GM12875 (cell line): ENCODE measurements around the gene MTFP1.

ENCODE experiments used
- H3K4me3 ChIP-seq: one replicate; pipeline ENCODE4 v1.5.1; 2011; ENCODE audit warnings: low read depth, low read length, control low read depth
- CTCF ChIP-seq: IDR thresholded peaks from 2 replicates; pipeline ENCODE4 v1.5.1; 2011; ENCODE audit warnings: low read depth, mild to moderate bottlenecking, control low read depth, inconsistent platforms, low read length, moderate library complexity, borderline replicate concordance; ENCODE audit not compliant: insufficient read depth

MTFP1 gene

GRCh38 chr22:30423301-30423958, 2.1 kb upstream of the MTFP1 start:
- peak overlapping the region; percentile 75 for H3K4me3 ChIP-seq
- TF ChIP-seq CTCF, result no peak

- no peak for TF ChIP-seq CTCF
- H3K4me3 ChIP-seq, result peak overlapping the region; percentile 75
Observed at GRCh38 chr22:30423959-30424533, 1.5 kb upstream of the MTFP1 start.

GRCh38 chr22:30424534-30425326, 838 bp upstream of the MTFP1 start:
- 0 out of 2 replicates have a peak, but pooled peaks have one; percentile 6 for TF ChIP-seq CTCF
- peak overlapping the region; percentile 58 for H3K4me3 ChIP-seq

GRCh38 chr22:30425327-30425615, 297 bp upstream of the MTFP1 start:
- TF ChIP-seq CTCF, result no peak
- H3K4me3 ChIP-seq, result peak overlapping the region; percentile 58

- peak; percentile 81 for TF ChIP-seq CTCF
- H3K4me3 ChIP-seq, result peak overlapping the region; percentile 58
Observed at GRCh38 chr22:30426388-30427353, 1.1 kb downstream of the MTFP1 start.

GRCh38 chr22:30427871-30428270, 2.3 kb downstream of the MTFP1 start:
- no peak overlapping the region for H3K4me3 ChIP-seq
- TF ChIP-seq CTCF, result no peak
